OCI-LY7 (cell line): ENCODE results near the gene FTO. TPM values are rescaled to one million over a fixed set of nuclear protein-coding genes. Genes with fewer than 3 reads are reported as not detected.

ENCODE experiments used
- BruUV-seq: library from RNA; stranded (reverse); fragments of 400-500 nt; replicated peaks from 2 replicates; lab custom pipeline; 2021; lab: Mats Ljungman, UMichigan
- CTCF ChIA-PET: fragments of 300-600 bp; sonication (Branson Sonifier 250); formaldehyde crosslinking; loops from one replicate; lab custom pipeline; 2022; ENCODE audit warnings: antibody characterized with exemption; ENCODE audit not compliant: unreplicated experiment; lab: Charles Lee
- POLR2A ChIA-PET: fragments of 300-600 bp; sonication (Branson Sonifier 250); formaldehyde crosslinking; loops from one replicate; lab custom pipeline; 2022; ENCODE audit warnings: antibody characterized with exemption; lab: Charles Lee
- DNase-seq: peaks from one replicate; pipeline ENCODE4 v3.0.0-alpha.2; 2015; ENCODE audit warnings: low spot score
- H2AFZ ChIP-seq: fragments of 200-600 bp; sonication (generic), shearing (Covaris generic); 2 replicates; pipeline ENCODE4 v1.6.1; 2014; ENCODE audit warnings: mild to moderate bottlenecking, antibody characterized with exemption, low read length, moderate library complexity
- H3K27ac ChIP-seq: fragments of 200-600 bp; sonication (generic); 2 replicates; pipeline ENCODE4 v1.5.1; 2014; ENCODE audit warnings: mixed run types, low read depth, mild to moderate bottlenecking, moderate library complexity, low read length, inconsistent platforms; ENCODE audit not compliant: poor library complexity, severe bottlenecking
- H3K36me3 ChIP-seq: fragments of 200-600 bp; sonication (generic); 2 replicates; pipeline ENCODE4 v1.6.1; 2014; ENCODE audit warnings: mild to moderate bottlenecking, antibody characterized with exemption, low read length, moderate library complexity, mixed read lengths; ENCODE audit not compliant: insufficient read depth
- H3K4me1 ChIP-seq: fragments of 200-600 bp; sonication (generic); 2 replicates; pipeline ENCODE4 v1.5.1; 2014; ENCODE audit warnings: mild to moderate bottlenecking, low read length; ENCODE audit not compliant: insufficient read depth, poor library complexity, severe bottlenecking
- H3K4me2 ChIP-seq: fragments of 200-600 bp; sonication (generic); 2 replicates; pipeline ENCODE4 v1.6.1; 2014; ENCODE audit warnings: mild to moderate bottlenecking, low read length
- H3K4me3 ChIP-seq: fragments of 200-600 bp; sonication (generic); 2 replicates; pipeline ENCODE4 v1.5.1; 2014; ENCODE audit warnings: mild to moderate bottlenecking, low read depth, low read length; ENCODE audit not compliant: poor library complexity, severe bottlenecking
- H3K79me2 ChIP-seq: fragments of 200-600 bp; sonication (generic); 2 replicates; pipeline ENCODE4 v1.6.1; 2016; ENCODE audit warnings: low read depth, mild to moderate bottlenecking, low read length, moderate library complexity, mixed read lengths; ENCODE audit not compliant: insufficient read depth
- H3K9me2 ChIP-seq: fragments of 200-600 bp; sonication (generic); 2 replicates; pipeline ENCODE4 v1.6.1; 2016; ENCODE audit warnings: mild to moderate bottlenecking, low read length, mixed read lengths; ENCODE audit not compliant: insufficient read depth
- H3K9me3 ChIP-seq: fragments of 200-600 bp; sonication (generic); 2 replicates; pipeline ENCODE4 v1.6.1; 2014; ENCODE audit warnings: mild to moderate bottlenecking, mixed run types, low read length, mixed read lengths
- H4K20me1 ChIP-seq: fragments of 200-600 bp; sonication (generic); 2 replicates; pipeline ENCODE4 v1.6.1; 2014; ENCODE audit warnings: mild to moderate bottlenecking, antibody characterized with exemption, low read length, moderate library complexity, mixed read lengths; ENCODE audit not compliant: insufficient read depth
- EZH2phosphoT487 ChIP-seq: fragments of 200-600 bp; sonication (generic); IDR thresholded peaks from 2 replicates; pipeline ENCODE4 v1.6.1; 2018; ENCODE audit warnings: low read depth, borderline replicate concordance, mild to moderate bottlenecking, mixed run types, antibody characterized with exemption, low read length, moderate library complexity, mixed read lengths
- intact Hi-C: fragments of 100-400 bp; cut with micrococcal nuclease; formaldehyde crosslinking; loops from one replicate; pipeline ENCODE4 v1.10.0; 2022; ENCODE audit not compliant: unreplicated experiment
- total RNA-seq, 2 experiments: library from RNA; depleted of rRNA in 1 of 2; stranded (reverse); fragments of >200 nt in 1 of 2; shearing (Covaris generic) in 1 of 2; gene quantifications; 2 replicates each; pipeline ENCODE4 v1.2.3, GENCODE V29; 2014 to 2022
- TF ChIP-seq, protein P1 (sequence below): fragments of 200-600 bp; sonication (generic); conservative IDR thresholded peaks from 2 replicates; pipeline ENCODE4 v1.5.1; 2014; ENCODE audit warnings: mild to moderate bottlenecking, antibody characterized with exemption, low read length, moderate library complexity, mixed read lengths

The FTO gene
- total RNA-seq, 2 experiments from 2014 or later = 57.1 to 68.0 TPM

DNA sequence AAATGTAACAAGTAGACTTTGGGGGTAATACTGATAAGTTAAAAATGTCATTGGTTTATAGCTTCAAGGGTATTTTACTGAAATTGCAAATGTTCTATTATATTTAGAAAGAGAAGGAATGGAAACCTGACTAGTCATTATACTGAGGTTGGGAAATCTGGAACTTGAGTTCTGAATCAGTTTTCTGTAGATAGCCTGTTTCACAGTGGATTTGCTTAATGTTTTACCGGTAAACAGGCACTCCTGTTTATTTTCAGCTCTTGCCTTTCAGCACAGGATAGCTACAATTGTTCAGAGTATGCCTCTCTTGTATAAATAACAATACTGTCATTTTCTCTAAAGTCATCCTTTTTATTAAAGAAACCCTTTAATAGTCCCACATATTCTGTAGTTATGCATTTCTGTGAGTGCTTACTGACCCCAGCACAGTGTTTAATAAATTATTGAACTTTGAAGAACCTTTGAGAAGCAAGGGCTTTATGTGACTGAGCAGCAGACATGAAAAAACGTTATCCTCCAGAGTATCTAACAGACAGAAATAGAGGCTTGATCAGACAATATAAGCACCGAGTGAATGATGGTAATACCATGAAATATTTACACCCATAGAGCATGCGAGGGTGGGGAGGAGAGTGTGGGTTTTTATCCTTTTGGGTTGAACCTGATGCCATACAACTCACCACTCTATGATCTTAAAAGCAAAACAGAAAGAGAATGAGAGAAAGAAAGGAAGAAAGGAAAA, 58.2 kb downstream of the FTO start:
- H3K9me2 ChIP-seq = no peaks in the 10 kb centered on the region
- POLR2A ChIA-PET = no interaction called here
- H3K36me3 ChIP-seq = no peaks in the 10 kb centered on the region

DNA sequence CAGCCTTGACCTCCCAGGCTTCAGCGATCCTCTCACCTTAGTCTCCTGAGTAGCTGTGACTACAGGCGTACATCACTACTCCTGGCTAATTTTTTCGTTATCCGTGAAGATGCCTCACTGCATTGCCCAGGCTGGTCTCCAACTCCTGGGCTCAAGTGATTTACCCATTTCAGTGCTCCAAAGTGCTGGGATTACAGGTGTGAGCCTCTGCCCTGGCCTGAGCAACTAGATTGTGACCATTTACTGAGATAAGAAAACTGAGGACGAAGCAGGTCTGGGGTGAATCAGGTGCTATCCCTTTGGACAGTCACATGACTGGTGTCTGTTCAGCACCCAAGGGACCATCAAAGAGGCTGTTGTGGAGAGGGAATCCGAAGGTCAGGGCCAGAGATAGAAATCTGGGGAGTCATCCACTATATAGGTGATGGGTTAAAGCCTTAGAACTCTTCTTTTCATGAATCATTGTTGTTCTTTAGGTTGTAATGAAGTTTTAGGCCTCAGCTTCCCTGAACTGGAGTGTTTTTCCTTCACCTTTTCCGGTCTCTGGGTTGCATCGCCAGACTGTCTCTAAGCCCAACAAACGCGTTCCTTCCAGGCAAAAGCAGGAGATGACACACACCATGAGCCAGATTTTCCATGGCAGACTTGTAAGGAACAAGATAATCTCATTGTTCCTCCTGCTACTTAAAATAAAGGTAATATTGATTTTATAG, 62.5 kb downstream of the FTO start:
- ChIA-PET CTCF (no interaction called here), POLR2A (no interaction called here)
- Histone ChIP-seq H3K9me2 (no peaks in the 10 kb centered on the region), H4K20me1 (peaks cover 16% of the 10 kb centered on the region; the same call in 1 of the 2 replicates), H3K9me3 (no peaks in the 10 kb centered on the region), H3K4me1 (peaks cover under 1% of the 10 kb centered on the region), H2AFZ (no peak overlapping the region), H3K79me2 (no peaks in the 10 kb centered on the region), H3K27ac (no peak overlapping the region), H3K36me3 (no peaks in the 10 kb centered on the region), H3K4me3 (no peak overlapping the region), H3K4me2 (no peak overlapping the region)
- no peak for DNase-seq
- intact Hi-C loops = no loop called here
- BruUV-seq = no TSS peak
- TF ChIP-seq, protein P1, sequence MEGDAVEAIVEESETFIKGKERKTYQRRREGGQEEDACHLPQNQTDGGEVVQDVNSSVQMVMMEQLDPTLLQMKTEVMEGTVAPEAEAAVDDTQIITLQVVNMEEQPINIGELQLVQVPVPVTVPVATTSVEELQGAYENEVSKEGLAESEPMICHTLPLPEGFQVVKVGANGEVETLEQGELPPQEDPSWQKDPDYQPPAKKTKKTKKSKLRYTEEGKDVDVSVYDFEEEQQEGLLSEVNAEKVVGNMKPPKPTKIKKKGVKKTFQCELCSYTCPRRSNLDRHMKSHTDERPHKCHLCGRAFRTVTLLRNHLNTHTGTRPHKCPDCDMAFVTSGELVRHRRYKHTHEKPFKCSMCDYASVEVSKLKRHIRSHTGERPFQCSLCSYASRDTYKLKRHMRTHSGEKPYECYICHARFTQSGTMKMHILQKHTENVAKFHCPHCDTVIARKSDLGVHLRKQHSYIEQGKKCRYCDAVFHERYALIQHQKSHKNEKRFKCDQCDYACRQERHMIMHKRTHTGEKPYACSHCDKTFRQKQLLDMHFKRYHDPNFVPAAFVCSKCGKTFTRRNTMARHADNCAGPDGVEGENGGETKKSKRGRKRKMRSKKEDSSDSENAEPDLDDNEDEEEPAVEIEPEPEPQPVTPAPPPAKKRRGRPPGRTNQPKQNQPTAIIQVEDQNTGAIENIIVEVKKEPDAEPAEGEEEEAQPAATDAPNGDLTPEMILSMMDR = no peak
- TF ChIP-seq EZH2phosphoT487 = no peak

More for the DNA sequence above, 58.2 kb downstream of the FTO start:
- intact Hi-C loops = no loop called here
- Histone ChIP-seq H3K4me1 (no peaks in the 10 kb centered on the region), H3K27ac (no peak overlapping the region), H3K9me3 (no peaks in the 10 kb centered on the region), H3K79me2 (no peaks in the 10 kb centered on the region), H2AFZ (no peak overlapping the region), H4K20me1 (peaks cover 5% of the 10 kb centered on the region; the same call in 1 of the 2 replicates), H3K4me3 (no peak overlapping the region), H3K4me2 (no peak overlapping the region)
- no TSS peak for BruUV-seq
- DNase-seq = no peak
- CTCF ChIA-PET = no interaction called here
- no peak for TF ChIP-seq EZH2phosphoT487
- TF ChIP-seq, protein P1 = no peak

DNA sequence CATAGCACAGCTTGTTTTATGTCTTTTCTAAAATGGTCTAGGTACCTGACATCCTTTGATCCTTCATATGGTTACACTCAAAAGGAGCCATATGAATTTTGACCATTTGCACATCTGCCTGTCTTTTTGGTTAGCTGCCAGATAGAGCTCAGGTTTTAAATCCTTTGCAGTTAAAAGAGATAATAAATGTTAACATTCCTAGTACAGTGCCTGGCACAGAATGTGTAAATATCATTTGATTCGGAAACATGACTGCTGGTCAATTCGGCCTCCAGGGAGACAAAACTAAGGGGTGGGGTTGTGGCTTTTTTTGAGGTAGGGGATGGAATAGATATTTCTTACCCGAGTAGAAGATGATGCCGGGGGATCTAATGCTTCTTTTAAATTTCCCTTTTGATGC, 64.2 kb downstream of the FTO start:
- Histone ChIP-seq H3K36me3 (no peaks in the 10 kb centered on the region), H3K79me2 (no peaks in the 10 kb centered on the region), H3K27ac (no peak overlapping the region), H3K4me1 (peaks cover 11% of the 10 kb centered on the region), H3K4me3 (no peak overlapping the region), H4K20me1 (peaks cover 27% of the 10 kb centered on the region), H2AFZ (no peak overlapping the region), H3K9me2 (no peaks in the 10 kb centered on the region), H3K4me2 (no peak overlapping the region), H3K9me3 (no peaks in the 10 kb centered on the region)
- intact Hi-C loops = no loop called here
- ChIA-PET POLR2A (no interaction called here), CTCF (no interaction called here)
- no TSS peak for BruUV-seq
- no peak for TF ChIP-seq EZH2phosphoT487
- TF ChIP-seq, protein P1 = no peak
- no peak for DNase-seq
